KMS-11 (cell line): ENCODE results near the gene TSPAN1.

Experiments
- H2AFZ ChIP-seq: fragments of 200-600 bp; sonication (generic); 2 replicates; pipeline ENCODE4 v1.6.1; 2016; ENCODE audit warnings: antibody characterized with exemption, mixed run types, low read depth
- H3K27ac ChIP-seq: fragments of 200-600 bp; sonication (generic); 2 replicates; pipeline ENCODE4 v1.6.1; 2016; ENCODE audit warnings: mild to moderate bottlenecking, mixed run types
- H3K27me3 ChIP-seq: fragments of 200-600 bp; sonication (generic); 2 replicates; pipeline ENCODE4 v1.6.1; 2017; ENCODE audit warnings: mild to moderate bottlenecking, low read depth, mixed run types, moderate library complexity; ENCODE audit not compliant: insufficient read depth
- H3K36me3 ChIP-seq: fragments of 200-600 bp; sonication (generic); 2 replicates; pipeline ENCODE4 v1.6.1; 2017; ENCODE audit warnings: mild to moderate bottlenecking, mixed run types; ENCODE audit not compliant: insufficient read depth
- H3K4me1 ChIP-seq: fragments of 200-600 bp; sonication (generic); 2 replicates; pipeline ENCODE4 v1.6.1; 2016; ENCODE audit warnings: mild to moderate bottlenecking, low read depth, mixed run types; ENCODE audit not compliant: poor library complexity, severe bottlenecking
- H3K4me2 ChIP-seq: fragments of 200-600 bp; sonication (generic); 2 replicates; pipeline ENCODE4 v1.7.0; 2016; ENCODE audit warnings: mild to moderate bottlenecking, mixed run types
- H3K4me3 ChIP-seq: fragments of 200-600 bp; sonication (generic); IDR thresholded peaks from 2 replicates; pipeline ENCODE4 v1.6.1; 2017; ENCODE audit warnings: low read depth, low read length, mixed read lengths; ENCODE audit not compliant: insufficient read depth
- H3K79me2 ChIP-seq: fragments of 200-600 bp; sonication (generic); 2 replicates; pipeline ENCODE4 v1.6.1; 2016; ENCODE audit warnings: low read depth, mixed run types; ENCODE audit not compliant: insufficient read depth
- H3K9ac ChIP-seq: fragments of 200-600 bp; sonication (generic); 2 replicates; pipeline ENCODE4 v1.6.1; 2016; ENCODE audit warnings: mild to moderate bottlenecking, mixed run types
- H4K20me1 ChIP-seq: fragments of 200-600 bp; sonication (generic); 2 replicates; pipeline ENCODE4 v1.6.1; 2016; ENCODE audit warnings: mild to moderate bottlenecking, mixed run types; ENCODE audit not compliant: insufficient read depth
- TF ChIP-seq, protein P1 (sequence below): fragments of 200-600 bp; sonication (generic); conservative IDR thresholded peaks from 2 replicates; pipeline ENCODE4 v1.6.1; 2017; ENCODE audit warnings: low read depth, mild to moderate bottlenecking, antibody characterized with exemption, low read length, moderate library complexity, mixed read lengths

The TSPAN1 gene

DNA sequence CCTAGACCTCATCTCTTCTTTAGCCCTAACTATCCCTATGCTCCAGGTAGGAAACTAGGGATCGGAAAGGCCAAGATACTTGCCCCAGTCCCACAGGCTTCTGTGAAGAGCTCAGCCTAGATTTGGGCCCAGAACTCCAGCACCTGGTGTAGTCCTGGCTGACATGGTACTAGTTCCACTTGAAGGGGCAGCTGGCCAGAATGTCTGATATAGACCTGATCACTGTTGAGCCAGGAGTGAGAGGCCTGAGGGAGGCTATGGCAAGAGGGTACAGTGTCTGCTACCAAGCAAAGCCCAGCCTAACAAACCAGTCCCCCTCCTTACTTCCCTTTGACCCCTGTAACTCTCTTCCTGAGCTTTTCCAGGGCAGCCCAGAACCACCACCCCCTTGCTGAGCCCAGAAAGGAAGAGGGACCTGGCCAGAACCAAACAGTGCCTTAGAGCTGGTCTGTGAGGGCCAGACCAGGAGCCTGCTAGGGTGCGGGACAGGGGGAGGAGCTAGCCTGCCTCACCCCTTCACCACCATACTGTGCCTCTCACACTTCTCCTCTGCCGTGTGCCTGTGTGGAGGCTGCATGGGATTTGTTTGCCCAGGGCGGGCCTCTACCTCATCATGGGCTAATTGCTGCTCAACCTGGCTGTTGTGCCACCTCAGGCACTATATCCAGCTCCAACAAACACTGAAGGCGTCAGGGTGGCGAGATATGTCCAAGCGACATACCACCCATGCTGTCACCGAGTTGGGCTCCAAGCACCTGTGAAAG is 12.4 kb downstream of the TSPAN1 start:
- Histone ChIP-seq H2AFZ (no peak overlapping the region), H3K9ac (no peak overlapping the region), H3K4me1 (peaks cover 8% of the 10 kb centered on the region), H3K79me2 (no peaks in the 10 kb centered on the region), H3K4me3 (no peak overlapping the region), H3K27me3 (no peaks in the 10 kb centered on the region), H4K20me1 (no peaks in the 10 kb centered on the region), H3K4me2 (no peak overlapping the region), H3K27ac (no peak overlapping the region), H3K36me3 (no peaks in the 10 kb centered on the region)
- TF ChIP-seq, protein P1, sequence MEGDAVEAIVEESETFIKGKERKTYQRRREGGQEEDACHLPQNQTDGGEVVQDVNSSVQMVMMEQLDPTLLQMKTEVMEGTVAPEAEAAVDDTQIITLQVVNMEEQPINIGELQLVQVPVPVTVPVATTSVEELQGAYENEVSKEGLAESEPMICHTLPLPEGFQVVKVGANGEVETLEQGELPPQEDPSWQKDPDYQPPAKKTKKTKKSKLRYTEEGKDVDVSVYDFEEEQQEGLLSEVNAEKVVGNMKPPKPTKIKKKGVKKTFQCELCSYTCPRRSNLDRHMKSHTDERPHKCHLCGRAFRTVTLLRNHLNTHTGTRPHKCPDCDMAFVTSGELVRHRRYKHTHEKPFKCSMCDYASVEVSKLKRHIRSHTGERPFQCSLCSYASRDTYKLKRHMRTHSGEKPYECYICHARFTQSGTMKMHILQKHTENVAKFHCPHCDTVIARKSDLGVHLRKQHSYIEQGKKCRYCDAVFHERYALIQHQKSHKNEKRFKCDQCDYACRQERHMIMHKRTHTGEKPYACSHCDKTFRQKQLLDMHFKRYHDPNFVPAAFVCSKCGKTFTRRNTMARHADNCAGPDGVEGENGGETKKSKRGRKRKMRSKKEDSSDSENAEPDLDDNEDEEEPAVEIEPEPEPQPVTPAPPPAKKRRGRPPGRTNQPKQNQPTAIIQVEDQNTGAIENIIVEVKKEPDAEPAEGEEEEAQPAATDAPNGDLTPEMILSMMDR: no peak

DNA sequence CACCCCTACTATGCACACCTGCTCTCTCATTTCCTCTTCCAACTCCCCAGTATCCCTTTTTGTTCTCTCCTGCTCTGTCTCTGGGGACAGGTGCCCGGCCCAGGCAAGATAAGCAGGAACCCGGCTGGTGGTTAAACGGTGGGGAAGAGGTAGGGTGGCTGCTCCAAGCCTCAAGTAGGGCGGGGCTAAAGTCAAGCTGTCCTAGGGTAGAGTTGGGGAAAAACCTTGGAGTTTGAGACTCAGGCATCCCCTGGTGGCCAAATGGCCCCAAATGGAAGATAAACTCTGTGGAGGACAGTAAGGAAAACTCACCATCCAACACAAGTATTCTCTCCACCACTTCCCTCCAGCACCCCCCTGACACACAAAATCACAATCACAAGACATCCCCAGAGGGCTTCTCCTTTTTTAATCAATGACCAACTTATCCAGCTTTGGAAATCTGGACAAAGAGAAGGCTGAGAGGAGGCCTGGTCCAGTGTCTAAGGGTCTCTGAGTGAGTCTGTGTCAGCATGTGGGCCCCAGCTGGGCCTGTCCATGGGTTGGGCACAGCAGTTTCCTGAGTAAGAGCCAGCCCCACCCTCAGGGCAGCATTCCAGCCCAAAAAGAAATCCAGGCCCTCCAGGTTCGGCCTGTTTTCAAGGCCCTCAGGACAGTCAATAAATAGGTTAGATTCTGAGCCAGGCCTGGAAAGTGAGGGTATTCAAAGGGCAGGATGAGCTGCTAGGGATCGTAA is 13.6 kb downstream of the TSPAN1 start:
- Histone ChIP-seq H3K79me2 (no peaks in the 10 kb centered on the region), H3K4me3 (no peak overlapping the region), H2AFZ (no peak overlapping the region), H3K27ac (no peak overlapping the region), H3K9ac (no peak overlapping the region), H3K4me2 (no peak overlapping the region), H4K20me1 (no peaks in the 10 kb centered on the region), H3K4me1 (no peaks in the 10 kb centered on the region), H3K27me3 (no peaks in the 10 kb centered on the region), H3K36me3 (no peaks in the 10 kb centered on the region)
- TF ChIP-seq, protein P1: no peak

DNA sequence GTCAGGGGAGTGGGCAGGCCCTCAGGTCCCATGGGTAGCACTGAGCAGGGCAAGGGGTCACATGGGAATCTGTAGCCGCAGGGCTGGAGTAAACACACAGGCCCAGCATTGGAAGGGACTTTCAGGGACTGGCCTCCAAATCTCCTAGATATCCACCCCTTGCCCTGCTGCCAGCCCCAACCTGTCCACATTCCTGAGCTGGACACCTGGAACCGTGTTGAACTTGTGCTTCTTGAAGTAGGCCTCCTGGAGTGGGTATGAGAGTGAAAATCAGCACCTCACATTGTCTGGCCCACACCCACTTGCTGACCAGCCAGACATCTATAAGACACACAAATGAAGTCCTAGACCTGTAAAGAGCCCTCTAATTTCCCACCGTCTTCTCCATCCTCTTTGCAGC is 15.7 kb downstream of the TSPAN1 start:
- no peak overlapping the region for H3K9ac ChIP-seq

DNA sequence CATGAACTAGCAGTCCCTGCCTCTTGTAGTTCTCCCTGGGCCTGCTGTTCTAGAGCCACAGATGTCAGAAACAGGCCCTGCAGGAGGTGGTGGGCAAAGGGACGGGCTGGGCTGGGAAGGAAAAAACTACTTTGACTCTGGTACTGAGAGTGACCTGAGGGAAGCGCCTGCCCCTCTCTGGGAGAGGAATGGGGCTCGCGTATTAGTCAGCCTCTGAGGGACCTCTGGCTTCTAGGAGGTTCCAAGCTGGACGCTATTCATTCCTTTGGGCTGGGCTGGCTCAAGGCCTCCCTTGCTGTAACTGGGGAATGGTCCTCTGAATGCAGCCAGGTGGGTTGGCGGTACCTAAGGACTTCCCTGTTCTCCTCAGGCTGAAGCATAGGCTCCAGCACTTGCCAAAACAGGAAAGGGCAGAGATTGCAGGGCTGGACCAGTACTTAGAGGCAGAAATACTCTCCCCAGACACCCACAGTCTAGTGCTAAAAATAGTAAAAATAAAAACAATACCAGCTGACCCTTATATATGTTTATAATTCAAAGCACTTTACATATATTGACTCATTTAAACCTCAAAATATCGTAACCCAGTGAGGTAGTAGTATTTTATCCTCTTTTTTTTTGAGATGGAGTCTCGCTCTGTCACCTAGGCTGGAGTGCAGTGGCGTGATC is 16.3 kb downstream of the TSPAN1 start:
- no peaks in the 10 kb centered on the region for H4K20me1 ChIP-seq
- H3K4me1 ChIP-seq: no peaks in the 10 kb centered on the region
- no peaks in the 10 kb centered on the region for H3K36me3 ChIP-seq
- no peaks in the 10 kb centered on the region for H3K79me2 ChIP-seq
- no peak overlapping the region for H2AFZ ChIP-seq
- no peak overlapping the region for H3K4me2 ChIP-seq
- H3K9ac ChIP-seq: no peak overlapping the region
- H3K27me3 ChIP-seq: no peaks in the 10 kb centered on the region
- TF ChIP-seq, protein P1: no peak
- H3K27ac ChIP-seq: no peak overlapping the region
- H3K4me3 ChIP-seq: no peak overlapping the region

More for the DNA sequence above, 15.7 kb downstream of the TSPAN1 start:
- TF ChIP-seq, protein P1: no peak
- Histone ChIP-seq H3K4me3 (no peak overlapping the region), H4K20me1 (no peaks in the 10 kb centered on the region), H3K27ac (no peak overlapping the region), H3K79me2 (no peaks in the 10 kb centered on the region), H3K4me2 (no peak overlapping the region), H3K4me1 (no peaks in the 10 kb centered on the region), H3K27me3 (no peaks in the 10 kb centered on the region), H3K36me3 (no peaks in the 10 kb centered on the region), H2AFZ (no peak overlapping the region)
